Sigmoid colon (tissue), 4 donors: ENCODE data around the gene SPON1.

Experiments
- EP300 ChIP-seq, 4 donors: sonication (generic); formaldehyde crosslinking; IDR thresholded peaks; one replicate each; pipeline ENCODE4 v1.6.1; 2017; ENCODE audit warnings: antibody characterized with exemption in 4 of 4
- POLR2A ChIP-seq, 2 donors: fragments of 450-650 bp; IDR thresholded peaks; one replicate each; pipeline ENCODE4 v1.6.1; 2016; ENCODE audit warnings: antibody characterized with exemption in 2 of 2, mild to moderate bottlenecking in 2 of 2, moderate library complexity in 2 of 2
- POLR2AphosphoS5 ChIP-seq, 4 donors: sonication (generic); formaldehyde crosslinking; IDR thresholded peaks; one replicate each; pipeline ENCODE4 v1.6.1; 2017; ENCODE audit warnings: antibody characterized with exemption in 4 of 4
- TF ChIP-seq, protein P1 (sequence below), 4 experiments: fragments of 450-650 bp in 3 of 4; fragments of 200-600 bp in 1 of 4; IDR thresholded peaks; one replicate each; pipeline ENCODE4 v1.5.1; 2016 to 2019; ENCODE audit warnings: antibody characterized with exemption in 4 of 4, mild to moderate bottlenecking in 3 of 4, moderate library complexity in 2 of 4

DNA sequence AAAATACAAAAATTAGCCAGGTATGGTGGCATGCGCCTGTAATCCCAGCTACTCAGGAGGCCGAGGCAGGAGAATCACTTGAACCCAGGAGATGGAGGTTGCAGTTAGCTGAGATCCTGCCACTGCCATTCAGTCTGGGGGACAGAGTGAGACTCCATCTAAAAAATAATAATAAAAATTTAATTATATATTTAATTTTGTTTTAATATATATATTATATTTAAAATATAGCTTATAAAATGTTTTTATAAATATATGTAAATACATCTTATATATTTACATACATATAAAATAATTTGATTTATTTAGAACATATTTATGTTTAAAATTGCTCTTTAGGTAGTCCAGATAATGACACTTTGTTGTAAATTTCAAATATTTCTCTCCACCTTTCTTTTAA lies 82.9 kb downstream of the SPON1 start:
- TF ChIP-seq, protein P1, sequence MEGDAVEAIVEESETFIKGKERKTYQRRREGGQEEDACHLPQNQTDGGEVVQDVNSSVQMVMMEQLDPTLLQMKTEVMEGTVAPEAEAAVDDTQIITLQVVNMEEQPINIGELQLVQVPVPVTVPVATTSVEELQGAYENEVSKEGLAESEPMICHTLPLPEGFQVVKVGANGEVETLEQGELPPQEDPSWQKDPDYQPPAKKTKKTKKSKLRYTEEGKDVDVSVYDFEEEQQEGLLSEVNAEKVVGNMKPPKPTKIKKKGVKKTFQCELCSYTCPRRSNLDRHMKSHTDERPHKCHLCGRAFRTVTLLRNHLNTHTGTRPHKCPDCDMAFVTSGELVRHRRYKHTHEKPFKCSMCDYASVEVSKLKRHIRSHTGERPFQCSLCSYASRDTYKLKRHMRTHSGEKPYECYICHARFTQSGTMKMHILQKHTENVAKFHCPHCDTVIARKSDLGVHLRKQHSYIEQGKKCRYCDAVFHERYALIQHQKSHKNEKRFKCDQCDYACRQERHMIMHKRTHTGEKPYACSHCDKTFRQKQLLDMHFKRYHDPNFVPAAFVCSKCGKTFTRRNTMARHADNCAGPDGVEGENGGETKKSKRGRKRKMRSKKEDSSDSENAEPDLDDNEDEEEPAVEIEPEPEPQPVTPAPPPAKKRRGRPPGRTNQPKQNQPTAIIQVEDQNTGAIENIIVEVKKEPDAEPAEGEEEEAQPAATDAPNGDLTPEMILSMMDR (IDR thresholded peaks at IDR 0.05) = no peak
- no peak for TF ChIP-seq POLR2A (IDR thresholded peaks at IDR 0.05)
- no peak for TF ChIP-seq EP300 (IDR thresholded peaks at IDR 0.05)
- TF ChIP-seq POLR2AphosphoS5 (IDR thresholded peaks at IDR 0.05) = no peak
